Effector memory CD4-positive, alpha-beta T cell (primary cell): ENCODE data around the gene MIPEP.

ENCODE experiments used
- DNase-seq, 3 donors: peaks; one replicate each; pipeline ENCODE4 v3.0.0-alpha.2; 2020
- H3K27ac ChIP-seq: 2 replicates; pipeline ENCODE4 v1.7.0; 2013; ENCODE audit warnings: mild to moderate bottlenecking, low read length, moderate library complexity; ENCODE audit not compliant: insufficient read depth, poor library complexity, severe bottlenecking
- H3K27me3 ChIP-seq: replicated peaks from 2 replicates; pipeline ENCODE4 v1.7.0; 2013; ENCODE audit warnings: mild to moderate bottlenecking, low read length; ENCODE audit not compliant: insufficient read depth, control insufficient read depth, poor library complexity, severe bottlenecking
- H3K36me3 ChIP-seq: 2 replicates; pipeline ENCODE4 v1.7.0; 2013; ENCODE audit warnings: mild to moderate bottlenecking, low read length, moderate library complexity; ENCODE audit not compliant: control insufficient read depth, insufficient read depth
- H3K4me1 ChIP-seq: 2 replicates; pipeline ENCODE4 v1.7.0; 2013; ENCODE audit warnings: low read length, mild to moderate bottlenecking; ENCODE audit not compliant: control insufficient read depth, insufficient read depth, poor library complexity, severe bottlenecking
- H3K4me3 ChIP-seq: 2 replicates; pipeline ENCODE4 v1.7.0; 2013; ENCODE audit warnings: low read length, low read depth, mild to moderate bottlenecking; ENCODE audit not compliant: insufficient read depth, poor library complexity, severe bottlenecking
- H3K9me3 ChIP-seq: 2 replicates; pipeline ENCODE4 v1.7.0; 2013; ENCODE audit warnings: mild to moderate bottlenecking, low read length, moderate library complexity; ENCODE audit not compliant: control insufficient read depth

MIPEP gene

DNA sequence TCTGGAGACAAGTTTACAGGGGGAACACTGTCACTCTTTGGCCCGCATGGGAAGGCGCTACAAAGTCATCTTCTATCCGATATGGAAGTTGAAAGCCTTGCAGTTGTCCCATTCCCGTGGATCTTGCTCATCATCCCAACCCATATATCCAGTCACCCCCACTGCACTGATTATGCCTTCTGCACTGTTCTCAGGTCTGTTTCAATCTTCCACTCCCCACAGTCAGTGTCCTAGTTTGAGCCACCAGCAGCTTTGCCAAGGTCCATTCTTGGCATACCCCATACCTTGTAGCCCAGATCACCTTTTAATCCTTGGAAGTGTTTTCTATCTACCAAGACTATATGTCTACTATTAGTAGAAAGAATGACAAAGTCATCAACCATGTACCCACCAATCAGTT lies 88.1 kb downstream of the MIPEP start:
- no peak overlapping the region for H3K27ac ChIP-seq
- no peaks in the 10 kb centered on the region for H3K9me3 ChIP-seq
- no peaks in the 10 kb centered on the region for H3K36me3 ChIP-seq
- DNase-seq = no peak
- H3K27me3 ChIP-seq = no peaks in the 10 kb centered on the region
- peaks cover 5% of the 10 kb centered on the region for H3K4me1 ChIP-seq
- H3K4me3 ChIP-seq = no peak overlapping the region

DNA sequence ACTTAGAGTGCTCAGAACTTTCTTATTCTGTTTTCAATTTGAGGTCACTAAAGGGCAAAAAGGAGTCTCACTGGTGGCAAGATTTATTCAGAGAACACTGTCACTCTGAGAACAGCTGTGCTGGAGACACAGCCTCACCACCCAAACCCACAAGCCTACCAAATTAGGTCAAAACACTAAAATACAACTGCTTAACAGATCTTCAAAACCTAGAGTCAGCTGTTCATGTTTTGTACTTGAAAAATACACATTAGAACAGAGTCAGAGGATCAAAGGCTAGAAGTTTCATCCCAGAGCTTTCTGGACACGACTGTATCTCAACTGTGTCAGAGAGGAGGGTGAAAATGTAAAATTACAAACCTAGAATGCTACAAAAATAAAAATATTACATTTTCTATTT lies 89.3 kb downstream of the MIPEP start:
- Histone ChIP-seq H3K4me3 (no peak overlapping the region), H3K27ac (no peak overlapping the region), H3K36me3 (no peaks in the 10 kb centered on the region), H3K4me1 (peaks cover 5% of the 10 kb centered on the region), H3K27me3 (no peaks in the 10 kb centered on the region), H3K9me3 (no peaks in the 10 kb centered on the region)
- no peak for DNase-seq

- DNase-seq = no peak
- H3K36me3 ChIP-seq = no peaks in the 10 kb centered on the region
- no peak overlapping the region for H3K4me3 ChIP-seq
- no peaks in the 10 kb centered on the region for H3K27me3 ChIP-seq
- no peaks in the 10 kb centered on the region for H3K9me3 ChIP-seq
- H3K27ac ChIP-seq = no peak overlapping the region
- peaks cover 5% of the 10 kb centered on the region for H3K4me1 ChIP-seq
These were observed 91.8 kb downstream of the MIPEP start for GRCh38 chr13:23797276-23797903.

DNA sequence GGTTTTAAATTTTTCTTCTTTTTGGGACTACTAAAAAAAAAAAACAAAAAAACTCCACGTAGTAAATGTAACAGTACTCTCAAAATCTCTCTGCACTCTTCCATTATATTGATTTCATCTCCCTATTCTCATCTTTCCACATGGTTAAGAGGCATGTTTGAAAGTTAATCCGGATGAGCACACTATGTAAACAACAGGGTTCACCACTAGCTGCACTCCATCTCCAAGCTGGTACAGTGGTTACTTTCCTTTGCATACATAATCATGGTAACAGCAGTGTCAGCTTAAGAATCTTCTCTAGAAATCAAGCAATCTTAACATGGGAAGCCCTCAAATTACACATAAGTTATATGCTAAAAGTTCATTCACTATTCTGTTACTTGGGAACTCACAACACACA lies 92.6 kb downstream of the MIPEP start:
- H3K27ac ChIP-seq = no peak overlapping the region
- H3K9me3 ChIP-seq = no peaks in the 10 kb centered on the region
- no peaks in the 10 kb centered on the region for H3K36me3 ChIP-seq
- H3K27me3 ChIP-seq = no peaks in the 10 kb centered on the region
- peaks cover 5% of the 10 kb centered on the region for H3K4me1 ChIP-seq
- DNase-seq = no peak
- H3K4me3 ChIP-seq = no peak overlapping the region

GRCh38 chr13:23794267-23795161 lies 94.7 kb downstream of the MIPEP start:
- Histone ChIP-seq H3K27me3 (no peaks in the 10 kb centered on the region), H3K36me3 (no peaks in the 10 kb centered on the region), H3K4me1 (no peaks in the 10 kb centered on the region), H3K27ac (no peak overlapping the region), H3K9me3 (no peaks in the 10 kb centered on the region), H3K4me3 (no peak overlapping the region)
- no peak for DNase-seq

- Histone ChIP-seq H3K4me1 (no peaks in the 10 kb centered on the region), H3K9me3 (no peaks in the 10 kb centered on the region), H3K4me3 (no peak overlapping the region), H3K27ac (no peak overlapping the region), H3K27me3 (no peaks in the 10 kb centered on the region), H3K36me3 (no peaks in the 10 kb centered on the region)
- no peak for DNase-seq
These were observed 95.5 kb downstream of the MIPEP start for GRCh38 chr13:23793711-23794110.

DNA sequence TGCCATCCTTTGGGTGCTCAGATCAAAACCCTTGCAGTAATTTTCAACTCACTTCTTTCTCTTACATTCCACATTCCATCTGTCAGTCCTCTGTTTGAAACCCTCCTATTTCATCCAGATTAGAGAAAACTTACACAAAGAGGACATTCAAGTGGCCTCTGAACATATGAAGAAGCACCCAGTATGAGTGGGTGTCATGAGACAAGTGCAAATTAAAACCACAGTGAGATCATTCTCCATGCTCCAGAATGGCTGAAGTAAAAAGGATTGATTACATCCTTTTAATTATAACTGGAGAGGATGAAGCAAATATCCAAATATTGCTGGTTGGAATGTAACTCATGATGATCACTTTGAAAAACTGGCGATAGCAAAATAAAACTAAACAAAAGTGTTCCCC lies 96.5 kb downstream of the MIPEP start:
- no peaks in the 10 kb centered on the region for H3K4me1 ChIP-seq
- no peak for DNase-seq

DNA sequence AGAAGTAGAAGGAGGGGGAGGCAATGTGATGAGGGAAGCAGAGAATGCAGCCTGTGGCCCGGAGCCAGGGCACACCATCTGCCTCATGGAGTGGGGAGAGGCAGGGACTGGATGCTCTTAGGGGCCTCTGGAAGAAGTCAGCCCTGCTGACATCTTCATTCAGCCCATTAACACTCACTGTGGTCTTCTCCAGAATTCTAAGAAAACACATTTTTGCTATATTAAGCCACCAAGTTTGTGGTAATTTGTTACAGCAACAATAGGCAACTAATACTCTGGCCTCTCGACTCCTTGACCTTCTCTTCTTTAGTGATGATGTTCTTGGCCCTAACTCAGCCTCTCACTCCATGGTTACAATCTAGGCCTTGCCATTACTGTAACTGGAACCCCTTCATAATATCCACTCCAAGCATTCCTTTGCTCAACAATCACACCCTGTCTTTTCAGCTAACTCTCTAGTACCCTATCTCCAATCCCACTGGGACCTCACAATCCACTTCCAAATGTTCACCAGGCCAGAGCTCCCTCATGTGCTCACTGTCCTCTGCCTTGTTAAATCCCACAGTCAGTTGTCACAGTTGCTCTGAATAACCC lies 98.5 kb downstream of the MIPEP start:
- Histone ChIP-seq H3K9me3 (no peaks in the 10 kb centered on the region), H3K36me3 (no peaks in the 10 kb centered on the region), H3K27ac (no peak overlapping the region), H3K27me3 (no peaks in the 10 kb centered on the region), H3K4me1 (no peaks in the 10 kb centered on the region), H3K4me3 (no peak overlapping the region)
- DNase-seq = no peak

More for the DNA sequence above, 96.5 kb downstream of the MIPEP start:
- H3K36me3 ChIP-seq = no peaks in the 10 kb centered on the region
- no peaks in the 10 kb centered on the region for H3K9me3 ChIP-seq
- H3K27ac ChIP-seq = no peak overlapping the region
- H3K27me3 ChIP-seq = no peaks in the 10 kb centered on the region
- H3K4me3 ChIP-seq = no peak overlapping the region

- Histone ChIP-seq H3K27me3 (no peaks in the 10 kb centered on the region), H3K4me3 (no peak overlapping the region), H3K36me3 (no peaks in the 10 kb centered on the region), H3K4me1 (no peaks in the 10 kb centered on the region), H3K9me3 (no peaks in the 10 kb centered on the region), H3K27ac (no peak overlapping the region)
- DNase-seq = no peak
These were observed 99.4 kb downstream of the MIPEP start for GRCh38 chr13:23789576-23790346.
